Mucosa of descending colon (tissue), 3 donors: ENCODE data around the gene ASRGL1. TPM values are rescaled to one million over a fixed set of nuclear protein-coding genes. Genes with fewer than 3 reads are reported as not detected.

Experiments used
- ATAC-seq: fragments of 200-7000 bp; cut with Tn5 transposase; one replicate; pipeline ENCODE4 v1.9.1; 2020; ENCODE audit warnings: mild to moderate bottlenecking, moderate library complexity
- DNase-seq, 3 donors: peaks; one replicate each; pipeline ENCODE4 v3.0.0-alpha.2; 2020
- H3K36me3 ChIP-seq: fragments of 200-600 bp; one replicate; pipeline ENCODE4 v1.8.0; 2021; ENCODE audit warnings: low read depth, mild to moderate bottlenecking
- H3K4me1 ChIP-seq: fragments of 200-600 bp; one replicate; pipeline ENCODE4 v1.8.0; 2021; ENCODE audit warnings: low read depth, mild to moderate bottlenecking
- H3K4me3 ChIP-seq: fragments of 200-600 bp; one replicate; pipeline ENCODE4 v1.8.0; 2021; ENCODE audit warnings: mild to moderate bottlenecking
- H3K9me3 ChIP-seq: fragments of 200-600 bp; one replicate; pipeline ENCODE4 v1.8.0; 2021; ENCODE audit warnings: mild to moderate bottlenecking
- intact Hi-C, 2 donors: fragments of 100-400 bp; cut with DNase I in 1 of 2; cut with micrococcal nuclease in 1 of 2; formaldehyde crosslinking; loops; one replicate each; pipeline versions ENCODE4 v1.11.0 to v1.11.1; 2022; cut with DNase I, micrococcal nuclease
- total RNA-seq, 3 donors: library from RNA; stranded (reverse); fragmentation: NEBNext Ultra II Directional in 2 of 3; extraction: Animal tissue kit (Norgen Biotek cat#: 25700) in 2 of 3; gene quantifications; one replicate each; pipeline versions ENCODE4 v1.2.1 to v1.2.4, GENCODE V29; 2021 to 2023
- TF ChIP-seq, protein P1 (sequence below): fragments of 200-600 bp; IDR thresholded peaks from one replicate; pipeline ENCODE4 v1.8.0; 2022; ENCODE audit warnings: antibody characterized with exemption, mild to moderate bottlenecking
- donor health status: DM: no; HTN: no; CAD: no; lungs with moderate emphysema.
- donor health status: DM: no; HTN: no; CAD: no.
- donor health status: DM: no; HTN: yes; CAD: no.

Gene ASRGL1
- total RNA-seq, 3 donors from 2014 or later = 12.2 to 66.7 (median 13.9) TPM

DNA sequence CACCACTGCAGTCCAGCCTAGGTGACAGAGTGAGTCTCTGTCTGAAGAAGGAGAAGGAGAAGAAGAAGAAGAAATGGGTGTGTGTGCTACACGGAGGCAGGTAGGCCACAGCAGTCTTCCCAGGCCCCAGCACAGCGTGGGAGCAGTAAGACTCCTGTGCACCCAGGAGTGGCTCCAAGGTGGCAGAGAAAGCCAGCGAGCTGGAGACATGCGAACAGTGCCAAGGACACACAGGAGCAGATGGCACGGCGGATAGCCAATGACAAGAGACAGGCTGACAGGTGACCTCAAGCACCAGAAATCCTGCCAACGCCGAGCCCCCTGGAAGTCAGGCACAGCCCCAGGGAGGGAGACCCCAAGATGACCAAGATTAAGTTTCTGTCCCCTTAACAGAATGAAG, 72.6 kb downstream of the ASRGL1 start:
- no peak for ATAC-seq
- no peak overlapping the region for H3K4me3 ChIP-seq
- TF ChIP-seq, protein P1, sequence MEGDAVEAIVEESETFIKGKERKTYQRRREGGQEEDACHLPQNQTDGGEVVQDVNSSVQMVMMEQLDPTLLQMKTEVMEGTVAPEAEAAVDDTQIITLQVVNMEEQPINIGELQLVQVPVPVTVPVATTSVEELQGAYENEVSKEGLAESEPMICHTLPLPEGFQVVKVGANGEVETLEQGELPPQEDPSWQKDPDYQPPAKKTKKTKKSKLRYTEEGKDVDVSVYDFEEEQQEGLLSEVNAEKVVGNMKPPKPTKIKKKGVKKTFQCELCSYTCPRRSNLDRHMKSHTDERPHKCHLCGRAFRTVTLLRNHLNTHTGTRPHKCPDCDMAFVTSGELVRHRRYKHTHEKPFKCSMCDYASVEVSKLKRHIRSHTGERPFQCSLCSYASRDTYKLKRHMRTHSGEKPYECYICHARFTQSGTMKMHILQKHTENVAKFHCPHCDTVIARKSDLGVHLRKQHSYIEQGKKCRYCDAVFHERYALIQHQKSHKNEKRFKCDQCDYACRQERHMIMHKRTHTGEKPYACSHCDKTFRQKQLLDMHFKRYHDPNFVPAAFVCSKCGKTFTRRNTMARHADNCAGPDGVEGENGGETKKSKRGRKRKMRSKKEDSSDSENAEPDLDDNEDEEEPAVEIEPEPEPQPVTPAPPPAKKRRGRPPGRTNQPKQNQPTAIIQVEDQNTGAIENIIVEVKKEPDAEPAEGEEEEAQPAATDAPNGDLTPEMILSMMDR = no peak
- H3K36me3 ChIP-seq = no peaks in the 10 kb centered on the region
- no peaks in the 10 kb centered on the region for H3K9me3 ChIP-seq
- DNase-seq = peak in 1 of 3 donors; percentile 22
- no peaks in the 10 kb centered on the region for H3K4me1 ChIP-seq
- intact Hi-C loops = no loop called here

DNA sequence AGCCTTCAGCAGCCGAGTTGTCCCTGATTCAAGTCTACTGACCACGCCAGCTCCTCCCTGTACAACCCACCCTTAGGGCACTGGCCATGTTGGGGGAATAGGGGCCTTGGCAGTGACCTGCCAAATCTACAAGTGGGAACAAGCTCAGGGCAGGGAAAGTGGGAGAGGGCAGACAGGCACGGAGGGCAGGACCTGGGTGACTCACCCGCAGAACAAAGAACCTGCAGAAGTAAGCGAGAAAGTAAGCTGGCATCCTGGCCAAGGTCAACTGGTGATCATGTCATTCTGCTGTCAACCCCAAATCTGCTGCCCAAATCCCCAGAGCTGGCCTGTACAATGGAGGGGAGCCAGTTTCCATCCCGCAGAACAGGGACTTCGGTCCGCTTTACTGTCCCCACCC, 73.7 kb downstream of the ASRGL1 start:
- TF ChIP-seq, protein P1 = no peak
- H3K36me3 ChIP-seq = no peaks in the 10 kb centered on the region
- intact Hi-C loops = no loop called here
- H3K4me1 ChIP-seq = no peaks in the 10 kb centered on the region
- ATAC-seq (no peak), DNase-seq (peak in 1 of 3 donors; percentile 17)
- H3K9me3 ChIP-seq = no peaks in the 10 kb centered on the region
- H3K4me3 ChIP-seq = no peak overlapping the region

DNA sequence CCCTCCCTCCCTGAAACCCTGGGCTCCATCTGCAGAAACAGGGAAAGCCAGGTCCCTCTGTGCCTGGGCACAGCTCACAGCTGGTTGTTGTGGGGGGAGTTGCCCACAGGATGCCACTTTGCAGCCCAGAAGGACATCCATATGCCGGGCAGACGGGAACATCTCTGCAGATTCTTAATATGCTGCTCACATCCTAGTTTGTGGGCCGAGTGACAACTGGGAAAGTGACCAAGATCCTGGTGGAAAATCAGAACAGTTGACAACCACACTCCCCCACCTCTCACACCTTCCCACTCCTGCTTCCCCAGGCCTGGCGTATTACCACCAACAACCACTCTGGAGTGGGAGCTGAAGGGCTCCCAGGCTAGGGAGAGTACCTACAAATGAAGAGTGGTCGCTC, 74.3 kb downstream of the ASRGL1 start:
- Histone ChIP-seq H3K4me3 (no peak overlapping the region), H3K36me3 (no peaks in the 10 kb centered on the region), H3K9me3 (no peaks in the 10 kb centered on the region), H3K4me1 (no peaks in the 10 kb centered on the region)
- intact Hi-C loops = no loop called here
- TF ChIP-seq, protein P1 = no peak
- no peak for ATAC-seq
- peak in 1 of 3 donors; percentile 17 for DNase-seq

DNA sequence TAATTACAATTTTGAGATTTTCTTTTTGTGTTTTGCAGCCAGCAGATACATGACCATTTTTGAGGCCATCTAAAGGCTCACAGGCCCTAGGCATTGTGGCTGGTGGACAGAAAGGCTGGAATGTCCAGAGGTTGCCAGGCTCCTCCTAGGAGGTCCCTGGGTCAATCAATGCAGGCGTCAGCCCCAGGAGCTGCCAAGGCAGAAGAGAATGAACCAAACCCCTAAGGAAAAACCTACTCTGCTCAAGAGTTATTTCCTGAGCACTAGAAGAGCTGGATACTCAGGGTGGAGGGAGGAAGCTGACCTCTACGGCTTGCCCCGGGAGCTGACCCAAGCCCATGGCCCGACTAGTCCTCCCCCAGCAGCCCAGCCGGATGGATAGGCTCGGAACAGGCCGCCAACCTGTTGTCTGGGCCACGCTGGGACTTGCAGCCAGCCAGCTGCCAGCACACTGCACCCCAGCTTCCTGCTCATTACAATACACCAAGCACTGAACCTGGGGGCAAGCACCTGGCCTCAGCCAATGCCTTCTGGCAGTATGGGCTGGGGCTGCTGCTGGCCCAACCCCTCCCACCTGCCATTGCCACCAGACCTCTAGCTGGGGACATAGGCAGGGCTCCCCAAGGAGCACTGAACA, 75.9 kb downstream of the ASRGL1 start:
- TF ChIP-seq, protein P1 = no peak
- DNase-seq = no peak
- H3K4me3 ChIP-seq = no peak overlapping the region
- intact Hi-C loops = no loop called here
- no peaks in the 10 kb centered on the region for H3K36me3 ChIP-seq
- H3K4me1 ChIP-seq = no peaks in the 10 kb centered on the region
- H3K9me3 ChIP-seq = no peaks in the 10 kb centered on the region
- ATAC-seq = no peak

DNA sequence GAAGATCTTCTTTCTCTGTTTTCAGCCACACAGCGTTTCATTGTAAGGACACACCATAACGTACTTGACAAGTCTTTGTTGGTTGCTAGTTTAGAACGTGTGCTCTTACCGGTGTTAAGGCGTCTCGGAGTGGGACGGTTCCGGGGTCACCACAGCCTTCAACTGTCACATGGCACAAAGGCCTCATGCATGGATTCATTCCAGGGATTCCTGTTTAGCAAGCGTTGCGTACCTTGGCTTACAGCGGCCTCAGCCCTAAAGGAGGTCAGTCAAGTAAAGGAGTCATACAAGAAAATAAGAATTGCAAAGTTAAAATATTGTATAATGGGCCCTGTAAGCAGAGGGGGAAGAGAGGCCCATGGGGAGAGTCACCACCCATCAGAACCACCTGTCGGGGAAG, 79.3 kb downstream of the ASRGL1 start:
- no peaks in the 10 kb centered on the region for H3K4me1 ChIP-seq
- no peaks in the 10 kb centered on the region for H3K9me3 ChIP-seq
- TF ChIP-seq, protein P1 = no peak
- no peak for ATAC-seq
- no peak overlapping the region for H3K4me3 ChIP-seq
- DNase-seq = peak in 1 of 3 donors; percentile 17
- intact Hi-C loops = no loop called here
- no peaks in the 10 kb centered on the region for H3K36me3 ChIP-seq

DNA sequence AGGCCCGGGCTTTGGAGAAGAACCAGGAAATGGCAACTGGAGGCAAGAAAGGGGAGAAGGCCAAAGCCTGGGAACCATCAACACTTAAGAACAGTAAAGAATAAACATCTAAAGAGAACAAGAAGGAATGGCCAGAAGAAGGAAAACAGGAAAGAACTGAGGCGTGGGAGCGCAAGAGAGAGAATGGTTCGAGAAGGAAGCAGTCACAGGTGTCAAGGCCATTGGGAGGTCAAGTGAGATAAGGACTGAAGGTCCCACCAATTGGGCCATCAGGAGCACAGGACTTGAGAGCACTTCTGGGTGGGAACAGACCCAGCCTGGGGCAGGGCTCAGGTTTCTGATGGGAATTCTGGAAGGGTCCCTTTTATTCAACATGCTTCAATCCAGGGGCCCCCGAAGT, 80.9 kb downstream of the ASRGL1 start:
- TF ChIP-seq, protein P1 = no peak
- DNase-seq (peak in 1 of 3 donors; percentile 10), ATAC-seq (no peak)
- no peaks in the 10 kb centered on the region for H3K4me1 ChIP-seq
- H3K9me3 ChIP-seq = no peaks in the 10 kb centered on the region
- no peaks in the 10 kb centered on the region for H3K36me3 ChIP-seq
- intact Hi-C loops = no loop called here
- no peak overlapping the region for H3K4me3 ChIP-seq
